Peyer's patch (tissue), 4 donors: ENCODE results near the gene MAP3K13. TPM values are rescaled to one million over a fixed set of nuclear protein-coding genes. Genes with fewer than 3 reads are reported as not detected.

ENCODE experiments used
- DNase-seq, 3 donors: peaks; one replicate each; pipeline ENCODE4 v3.0.0-alpha.2; 2017 to 2019
- H3K27ac ChIP-seq, 4 donors: fragments of 200-600 bp; sonication (generic); one replicate each; pipeline ENCODE4 v1.5.1; 2016 to 2019
- H3K27me3 ChIP-seq, 2 donors: fragments of 200-600 bp; sonication (generic); one replicate each; pipeline ENCODE4 v1.5.1; 2019
- H3K36me3 ChIP-seq, 3 donors: fragments of 200-600 bp; sonication (generic); one replicate each; pipeline ENCODE4 v1.5.1; 2016 to 2019
- H3K4me1 ChIP-seq, 4 donors: fragments of 200-600 bp; sonication (generic); one replicate each; pipeline ENCODE4 v1.5.1; 2016 to 2019
- H3K4me3 ChIP-seq, 4 donors: fragments of 200-600 bp; sonication (generic); 1 replicate in 3 of 4; 2 replicates in 1 of 4; pipeline ENCODE4 v1.5.1; 2016 to 2019; ENCODE audit warnings: mild to moderate bottlenecking in 1 of 4
- H3K9me3 ChIP-seq, 4 donors: fragments of 200-600 bp; sonication (generic); one replicate each; pipeline ENCODE4 v1.5.1; 2016 to 2019; ENCODE audit warnings: mild to moderate bottlenecking in 1 of 4
- CTCF ChIP-seq, 6 experiments: fragments of 450-650 bp in 4 of 6; fragments of 200-600 bp in 2 of 6; sonication (generic) in 1 of 6; IDR thresholded peaks; one replicate each; pipeline ENCODE4 v1.5.1; 2017 to 2019; ENCODE audit warnings: antibody characterized with exemption in 6 of 6, mild to moderate bottlenecking in 3 of 6, moderate library complexity in 1 of 6
- POLR2A ChIP-seq, 2 donors: fragments of 450-650 bp; IDR thresholded peaks; one replicate each; pipeline ENCODE4 v1.5.1; 2017; ENCODE audit warnings: antibody characterized with exemption in 2 of 2, mild to moderate bottlenecking in 2 of 2, moderate library complexity in 2 of 2
- total RNA-seq, 4 donors: library from RNA; depleted of rRNA; stranded (reverse); fragments of >200 nt; gene quantifications; one replicate each; pipeline ENCODE4 v1.1.0, GENCODE V29; 2016

Gene MAP3K13
- total RNA-seq, 4 donors from 2014 or later = 40.4 to 60.2 (median 52.1) TPM

GRCh38 chr3:185356499-185356898, 6.4 kb upstream of the MAP3K13 start:
- Histone ChIP-seq H3K27ac (no peak overlapping the region), H3K36me3 (no peaks in the 10 kb centered on the region)
- no peak for TF ChIP-seq POLR2A (IDR thresholded peaks at IDR 0.05)
- no peak for TF ChIP-seq CTCF (IDR thresholded peaks at IDR 0.05)

GRCh38 chr3:185361920-185362319, 1.0 kb upstream of the MAP3K13 start:
- Histone ChIP-seq H3K9me3 (no peaks in the 10 kb centered on the region), H3K4me1 (peaks cover 0 to 9% (median 0%) of the 10 kb centered on the region in 4 donors), H3K36me3 (no peaks in the 10 kb centered on the region), H3K27me3 (no peaks in the 10 kb centered on the region), H3K27ac (no peak overlapping the region), H3K4me3 (no peak overlapping the region)
- TF ChIP-seq POLR2A (IDR thresholded peaks at IDR 0.05) = no peak
- TF ChIP-seq CTCF (IDR thresholded peaks at IDR 0.05) = no peak
- no peak for DNase-seq

More at GRCh38 chr3:185356499-185356898, 6.4 kb upstream of the MAP3K13 start:
- no peaks in the 10 kb centered on the region for H3K4me1 ChIP-seq
- H3K27me3 ChIP-seq = no peaks in the 10 kb centered on the region
- no peak for DNase-seq
- no peaks in the 10 kb centered on the region for H3K9me3 ChIP-seq
- H3K4me3 ChIP-seq = no peak overlapping the region

- H3K4me3 ChIP-seq = peak overlapping the region; percentile 28 to 52 (median 40)
Measured at GRCh38 chr3:185363662-185364203, 797 bp downstream of the MAP3K13 start.

GRCh38 chr3:185365291-185366073, 2.5 kb downstream of the MAP3K13 start:
- Histone ChIP-seq H3K9me3 (no peaks in the 10 kb centered on the region), H3K4me1 (peaks cover 0 to 9% (median 0%) of the 10 kb centered on the region in 4 donors), H3K27me3 (no peaks in the 10 kb centered on the region), H3K36me3 (no peaks in the 10 kb centered on the region), H3K27ac (no peak overlapping the region), H3K4me3 (no peak overlapping the region)
- DNase-seq = no peak
- no peak for TF ChIP-seq CTCF (IDR thresholded peaks at IDR 0.05)
- TF ChIP-seq POLR2A (IDR thresholded peaks at IDR 0.05) = no peak

More at GRCh38 chr3:185363662-185364203, 797 bp downstream of the MAP3K13 start:
- Histone ChIP-seq H3K27me3 (no peaks in the 10 kb centered on the region), H3K9me3 (no peaks in the 10 kb centered on the region), H3K27ac (peak overlapping the region in 3 of 4 donors; percentile 15 to 67 (median 21)), H3K4me1 (peaks cover 0 to 9% (median 0%) of the 10 kb centered on the region in 4 donors), H3K36me3 (no peaks in the 10 kb centered on the region)
- no peak for DNase-seq
- no peak for TF ChIP-seq POLR2A (IDR thresholded peaks at IDR 0.05)

GRCh38 chr3:185366074-185366335, 3.1 kb downstream of the MAP3K13 start:
- H3K9me3 ChIP-seq = no peaks in the 10 kb centered on the region

More at GRCh38 chr3:185366074-185366335, 3.1 kb downstream of the MAP3K13 start:
- DNase-seq = no peak
- H3K36me3 ChIP-seq = no peaks in the 10 kb centered on the region
- peaks cover 0 to 9% (median 0%) of the 10 kb centered on the region in 4 donors for H3K4me1 ChIP-seq
- no peak overlapping the region for H3K27ac ChIP-seq
- no peaks in the 10 kb centered on the region for H3K27me3 ChIP-seq
- TF ChIP-seq CTCF (IDR thresholded peaks at IDR 0.05) (no peak), POLR2A (IDR thresholded peaks at IDR 0.05) (no peak)
- H3K4me3 ChIP-seq = no peak overlapping the region
